Measurements from ENCODE around the gene RAB44.

DNA sequence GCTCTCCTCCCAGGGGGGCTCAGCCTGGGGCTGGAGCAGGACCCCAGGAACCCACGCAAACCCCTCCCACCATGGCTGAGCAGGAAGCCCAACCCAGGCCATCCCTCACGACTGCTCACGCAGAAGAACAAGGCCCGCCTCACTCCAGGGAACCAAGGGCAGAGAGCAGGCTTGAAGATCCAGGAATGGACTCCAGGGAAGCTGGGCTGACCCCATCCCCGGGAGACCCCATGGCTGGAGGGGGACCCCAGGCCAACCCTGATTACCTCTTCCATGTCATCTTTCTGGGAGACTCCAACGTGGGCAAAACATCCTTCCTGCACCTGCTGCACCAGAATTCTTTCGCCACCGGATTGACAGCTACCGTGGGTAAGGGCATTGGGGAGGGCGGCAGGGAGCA, 24.7 kb downstream of the RAB44 start:
- no peak for TF ChIP-seq SIN3A (IDR thresholded peaks at IDR 0.05; ENCODE audit: borderline replicate concordance, insufficient read depth, low read depth, low read length)
- TF ChIP-seq, protein P1, sequence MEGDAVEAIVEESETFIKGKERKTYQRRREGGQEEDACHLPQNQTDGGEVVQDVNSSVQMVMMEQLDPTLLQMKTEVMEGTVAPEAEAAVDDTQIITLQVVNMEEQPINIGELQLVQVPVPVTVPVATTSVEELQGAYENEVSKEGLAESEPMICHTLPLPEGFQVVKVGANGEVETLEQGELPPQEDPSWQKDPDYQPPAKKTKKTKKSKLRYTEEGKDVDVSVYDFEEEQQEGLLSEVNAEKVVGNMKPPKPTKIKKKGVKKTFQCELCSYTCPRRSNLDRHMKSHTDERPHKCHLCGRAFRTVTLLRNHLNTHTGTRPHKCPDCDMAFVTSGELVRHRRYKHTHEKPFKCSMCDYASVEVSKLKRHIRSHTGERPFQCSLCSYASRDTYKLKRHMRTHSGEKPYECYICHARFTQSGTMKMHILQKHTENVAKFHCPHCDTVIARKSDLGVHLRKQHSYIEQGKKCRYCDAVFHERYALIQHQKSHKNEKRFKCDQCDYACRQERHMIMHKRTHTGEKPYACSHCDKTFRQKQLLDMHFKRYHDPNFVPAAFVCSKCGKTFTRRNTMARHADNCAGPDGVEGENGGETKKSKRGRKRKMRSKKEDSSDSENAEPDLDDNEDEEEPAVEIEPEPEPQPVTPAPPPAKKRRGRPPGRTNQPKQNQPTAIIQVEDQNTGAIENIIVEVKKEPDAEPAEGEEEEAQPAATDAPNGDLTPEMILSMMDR (IDR thresholded peaks at IDR 0.05) = no peak
- no peak for TF ChIP-seq POLR2AphosphoS5 (IDR thresholded peaks at IDR 0.05; ENCODE audit: low read depth, low read length)
